ENCODE measurements around the gene C11orf24. TPM values are rescaled to one million over a fixed set of nuclear protein-coding genes. Genes with fewer than 3 reads are reported as not detected.
A peak's percentile ranks its signal among the peaks of the same experiment; 100 is the strongest.

C11orf24 gene
- polyA plus RNA-seq, 2 of the 4 experiments (the other 2 are of a cell fraction) = 29.4 to 43.8 TPM

DNA sequence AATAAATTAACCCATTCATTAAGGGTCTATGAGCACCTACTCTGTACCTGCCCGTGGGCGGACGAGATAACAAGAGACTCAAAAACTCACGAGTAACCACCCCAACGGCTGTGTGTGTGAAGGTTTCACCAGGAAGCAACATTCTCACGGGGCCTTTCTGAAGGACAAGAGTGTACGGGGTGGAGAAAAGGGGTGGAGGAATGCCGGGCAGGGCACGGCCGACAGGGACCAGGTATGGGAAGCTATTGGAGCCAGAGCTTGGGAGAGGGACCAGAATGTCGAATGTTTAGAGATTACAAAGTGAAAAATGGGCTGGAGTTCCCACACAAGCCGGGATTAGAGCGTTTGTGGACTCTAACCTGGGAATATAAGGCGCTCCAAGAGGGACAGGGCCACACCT is 60.2 kb downstream of the C11orf24 start:
- FAIRE-seq (no peak), DNase-seq (ENCODE audit: low read depth in 1 of 2, low spot score in 1 of 2) (no peak), ATAC-seq (no peak)
- no peaks in the 10 kb centered on the region for H3K9me3 ChIP-seq
- peak overlapping the region; percentile 91; the same call in 2 of the 3 replicates for H3K4me3 ChIP-seq
- H3K4me1 ChIP-seq = peaks cover 25% of the 10 kb centered on the region
- no peak for TF ChIP-seq ZFP36 (IDR thresholded peaks at IDR 0.05; ENCODE audit: borderline replicate concordance, partially characterized antibody)
- TF ChIP-seq, protein P1, sequence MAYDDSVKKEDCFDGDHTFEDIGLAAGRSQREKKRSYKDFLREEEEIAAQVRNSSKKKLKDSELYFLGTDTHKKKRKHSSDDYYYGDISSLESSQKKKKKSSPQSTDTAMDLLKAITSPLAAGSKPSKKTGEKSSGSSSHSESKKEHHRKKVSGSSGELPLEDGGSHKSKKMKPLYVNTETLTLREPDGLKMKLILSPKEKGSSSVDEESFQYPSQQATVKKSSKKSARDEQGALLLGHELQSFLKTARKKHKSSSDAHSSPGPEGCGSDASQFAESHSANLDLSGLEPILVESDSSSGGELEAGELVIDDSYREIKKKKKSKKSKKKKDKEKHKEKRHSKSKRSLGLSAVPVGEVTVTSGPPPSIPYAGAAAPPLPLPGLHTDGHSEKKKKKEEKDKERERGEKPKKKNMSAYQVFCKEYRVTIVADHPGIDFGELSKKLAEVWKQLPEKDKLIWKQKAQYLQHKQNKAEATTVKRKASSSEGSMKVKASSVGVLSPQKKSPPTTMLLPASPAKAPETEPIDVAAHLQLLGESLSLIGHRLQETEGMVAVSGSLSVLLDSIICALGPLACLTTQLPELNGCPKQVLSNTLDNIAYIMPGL (CRISPR knock-in tag; IDR thresholded peaks at IDR 0.05; ENCODE audit: borderline replicate concordance) = no peak
- TF ChIP-seq CEBPB (IDR thresholded peaks at IDR 0.05) = no peak
- TF ChIP-seq RARB (CRISPR knock-in tag; IDR thresholded peaks at IDR 0.05) = no peak
- no peak for TF ChIP-seq SMC3 (IDR thresholded peaks at IDR 0.05)
- no peak for TF ChIP-seq NPAS2 (CRISPR knock-in tag; IDR thresholded peaks at IDR 0.05; ENCODE audit: borderline replicate concordance)
- no peak for TF ChIP-seq ESRRA (IDR thresholded peaks at IDR 0.05; ENCODE audit: borderline replicate concordance, low read length)
- no peak for TF ChIP-seq CHD4 (IDR thresholded peaks at IDR 0.05; ENCODE audit: borderline replicate concordance)
- no peak for TF ChIP-seq TFCP2L1 (CRISPR knock-in tag; IDR thresholded peaks at IDR 0.05)
- TF ChIP-seq, protein P2, sequence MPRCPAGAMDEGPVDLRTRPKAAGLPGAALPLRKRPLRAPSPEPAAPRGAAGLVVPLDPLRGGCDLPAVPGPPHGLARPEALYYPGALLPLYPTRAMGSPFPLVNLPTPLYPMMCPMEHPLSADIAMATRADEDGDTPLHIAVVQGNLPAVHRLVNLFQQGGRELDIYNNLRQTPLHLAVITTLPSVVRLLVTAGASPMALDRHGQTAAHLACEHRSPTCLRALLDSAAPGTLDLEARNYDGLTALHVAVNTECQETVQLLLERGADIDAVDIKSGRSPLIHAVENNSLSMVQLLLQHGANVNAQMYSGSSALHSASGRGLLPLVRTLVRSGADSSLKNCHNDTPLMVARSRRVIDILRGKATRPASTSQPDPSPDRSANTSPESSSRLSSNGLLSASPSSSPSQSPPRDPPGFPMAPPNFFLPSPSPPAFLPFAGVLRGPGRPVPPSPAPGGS (IDR thresholded peaks at IDR 0.05) = no peak
- TF ChIP-seq HOXB5 (CRISPR knock-in tag; IDR thresholded peaks at IDR 0.05) = no peak
- ChIA-PET POLR2A (no interaction called here), CTCF (interaction anchor here (1.7 to 9.1 kb wide), 3 partner anchors 15 to 86 kb away, joined by 7 to 88 read pairs (median 9); no protein-coding TSS in a partner anchor)
- 63% methylated on average over 14 of the region's 14 CpGs for WGBS (ENCODE audit: missing lambda C conversion rate)
- H3K4me2 ChIP-seq = peak overlapping the region; percentile 100
- H3K27ac ChIP-seq = no peak overlapping the region

Other genes with a start within 250 kb of the C11orf24 start
- 71.0 and 73.7 TPM in 2 replicates for gene NDUFS8, start 241.3 kb downstream of the C11orf24 start, polyA plus RNA-seq (2011; rRNA removed)
- 283 to 300 TPM (median 298 TPM) in 3 replicates for gene NDUFS8, start 241.3 kb downstream of the C11orf24 start, polyA plus RNA-seq (2017; fragmentation: RNase III; extraction: RNeasy Plus Mini Kit Qiagen cat#74134 plus additional on column Dnase treatment)
- gene TCIRG1, start 232.9 kb downstream of the C11orf24 start, polyA plus RNA-seq (2011; rRNA removed) = 36.3 and 49.4 TPM in 2 replicates
- gene TCIRG1, start 232.9 kb downstream of the C11orf24 start, polyA plus RNA-seq (2017; fragmentation: RNase III; extraction: RNeasy Plus Mini Kit Qiagen cat#74134 plus additional on column Dnase treatment) = 94.9 to 120 TPM (median 115 TPM) in 3 replicates
- gene CHKA, start 150.6 kb downstream of the C11orf24 start, polyA plus RNA-seq (2011; rRNA removed) = 19.4 and 21.7 TPM in 2 replicates
- gene CHKA, start 150.6 kb downstream of the C11orf24 start, polyA plus RNA-seq (2017; fragmentation: RNase III; extraction: RNeasy Plus Mini Kit Qiagen cat#74134 plus additional on column Dnase treatment) = 11.1 to 15.9 TPM (median 14.2 TPM) in 3 replicates
- 25.6 and 27.1 TPM in 2 replicates for gene KMT5B, start 58.7 kb downstream of the C11orf24 start, polyA plus RNA-seq (2011; rRNA removed)
- gene KMT5B, start 58.7 kb downstream of the C11orf24 start, polyA plus RNA-seq (2017; fragmentation: RNase III; extraction: RNeasy Plus Mini Kit Qiagen cat#74134 plus additional on column Dnase treatment) = 15.2 to 17.9 TPM (median 17.4 TPM) in 3 replicates
- 10.9 and 15.9 TPM in 2 replicates for gene LRP5, start 40.6 kb upstream of the C11orf24 start, polyA plus RNA-seq (2011; rRNA removed)
- gene LRP5, start 40.6 kb upstream of the C11orf24 start, polyA plus RNA-seq (2017; fragmentation: RNase III; extraction: RNeasy Plus Mini Kit Qiagen cat#74134 plus additional on column Dnase treatment) = 29.5 to 34.6 TPM (median 32.3 TPM) in 3 replicates
- gene PPP6R3, start 188.8 kb upstream of the C11orf24 start, polyA plus RNA-seq (2011; rRNA removed) = 114 and 123 TPM in 2 replicates
- gene PPP6R3, start 188.8 kb upstream of the C11orf24 start, polyA plus RNA-seq (2017; fragmentation: RNase III; extraction: RNeasy Plus Mini Kit Qiagen cat#74134 plus additional on column Dnase treatment) = 69.7 to 73.9 TPM (median 73.3 TPM) in 3 replicates